ENCODE data around the gene TAC3.

Gene TAC3

GRCh38 chr12:56999456-56999855, 16.9 kb downstream of the TAC3 start:
- TF ChIP-seq CTCF (IDR thresholded peaks at IDR 0.05; ENCODE audit: low read depth, low read length): no peak
- no peak for DNase-seq (ENCODE audit: low read depth, low spot score)
- no peak overlapping the region for H3K4me3 ChIP-seq (ENCODE audit: low read depth, low read length)
- in situ Hi-C loops (cut with HindIII; ENCODE audit: low sequenced_read_pairs): no loop called here

- no peak for DNase-seq (ENCODE audit: low read depth, low spot score)
- H3K4me3 ChIP-seq (ENCODE audit: low read depth, low read length): no peak overlapping the region
- in situ Hi-C loops (cut with HindIII; ENCODE audit: low sequenced_read_pairs): no loop called here
- no peak for TF ChIP-seq CTCF (IDR thresholded peaks at IDR 0.05; ENCODE audit: low read depth, low read length)
Observed at GRCh38 chr12:56998981-56999380, 17.3 kb downstream of the TAC3 start.

GRCh38 chr12:56998316-56998715, 18.0 kb downstream of the TAC3 start:
- TF ChIP-seq CTCF (IDR thresholded peaks at IDR 0.05; ENCODE audit: low read depth, low read length): no peak
- no peak overlapping the region for H3K4me3 ChIP-seq (ENCODE audit: low read depth, low read length)
- in situ Hi-C loops (cut with HindIII; ENCODE audit: low sequenced_read_pairs): no loop called here
- no peak for DNase-seq (ENCODE audit: low read depth, low spot score)

GRCh38 chr12:56996793-56997545, 19.4 kb downstream of the TAC3 start:
- no peak overlapping the region for H3K4me3 ChIP-seq (ENCODE audit: low read depth, low read length)
- no peak for TF ChIP-seq CTCF (IDR thresholded peaks at IDR 0.05; ENCODE audit: low read depth, low read length)
- DNase-seq (ENCODE audit: low read depth, low spot score): no peak
- in situ Hi-C loops (cut with HindIII; ENCODE audit: low sequenced_read_pairs): no loop called here

GRCh38 chr12:56995930-56996496, 20.3 kb downstream of the TAC3 start:
- no peak overlapping the region for H3K4me3 ChIP-seq (ENCODE audit: low read depth, low read length)
- DNase-seq (ENCODE audit: low read depth, low spot score): no peak
- TF ChIP-seq CTCF (IDR thresholded peaks at IDR 0.05; ENCODE audit: low read depth, low read length): no peak
- in situ Hi-C loops (cut with HindIII; ENCODE audit: low sequenced_read_pairs): no loop called here

- no peak for DNase-seq (ENCODE audit: low read depth, low spot score)
- no peak for TF ChIP-seq CTCF (IDR thresholded peaks at IDR 0.05; ENCODE audit: low read depth, low read length)
- no peak overlapping the region for H3K4me3 ChIP-seq (ENCODE audit: low read depth, low read length)
- in situ Hi-C loops (cut with HindIII; ENCODE audit: low sequenced_read_pairs): no loop called here
Observed at GRCh38 chr12:56995201-56995929, 21.0 kb downstream of the TAC3 start.
